OCI-LY1 (cell line): ENCODE results near the gene KRT84.

Experiments used
- EZH2 ChIP-seq: fragments of 200-600 bp; sonication (generic), shearing (Covaris generic); IDR thresholded peaks from 2 replicates; pipeline ENCODE4 v1.8.0; 2017; ENCODE audit warnings: borderline replicate concordance, mixed run types, mild to moderate bottlenecking, antibody characterized with exemption, low read length, moderate library complexity, mixed read lengths
- TF ChIP-seq, protein P1 (sequence below): fragments of 200-600 bp; sonication (generic), shearing (Covaris generic); IDR thresholded peaks from 2 replicates; pipeline ENCODE4 v1.5.1; 2017; ENCODE audit warnings: mild to moderate bottlenecking, antibody characterized with exemption, low read length, moderate library complexity, mixed read lengths

DNA sequence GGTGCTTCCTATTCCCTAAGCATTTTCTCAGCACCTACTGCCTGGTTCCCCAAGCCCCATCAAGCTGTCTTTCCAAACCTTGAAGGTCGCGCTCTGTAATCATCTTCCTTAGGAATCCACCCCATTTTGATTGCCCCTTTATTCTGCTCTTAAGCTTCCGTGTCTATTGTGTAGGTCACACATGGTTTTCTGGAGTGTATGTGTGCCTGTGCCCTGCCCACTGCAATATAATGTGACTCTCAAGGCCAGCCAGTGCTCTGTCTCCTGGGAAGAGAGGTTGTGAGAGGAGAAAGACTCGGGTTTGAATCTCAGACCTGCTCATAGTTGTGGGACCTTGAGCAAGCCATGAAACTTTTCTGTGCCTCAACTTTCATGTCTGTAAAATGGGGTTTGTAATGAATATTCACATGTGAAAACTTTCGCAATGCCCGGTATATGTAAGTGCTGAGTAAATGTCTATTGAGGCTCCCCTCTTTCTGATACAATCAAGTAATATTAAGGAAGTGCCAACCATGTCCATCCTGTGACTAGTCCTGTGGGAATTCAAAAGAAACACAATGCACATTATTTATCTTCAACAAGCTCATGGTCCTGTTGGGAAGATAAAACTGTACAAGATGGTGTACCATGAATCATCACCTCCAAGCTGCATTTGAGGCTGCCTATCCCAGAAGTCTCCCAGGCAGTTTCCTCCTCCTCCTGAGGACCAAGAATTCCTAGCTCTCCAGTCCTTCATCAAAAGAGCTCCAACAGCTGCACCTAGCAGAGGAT, 49.5 kb upstream of the KRT84 start:
- TF ChIP-seq, protein P1, sequence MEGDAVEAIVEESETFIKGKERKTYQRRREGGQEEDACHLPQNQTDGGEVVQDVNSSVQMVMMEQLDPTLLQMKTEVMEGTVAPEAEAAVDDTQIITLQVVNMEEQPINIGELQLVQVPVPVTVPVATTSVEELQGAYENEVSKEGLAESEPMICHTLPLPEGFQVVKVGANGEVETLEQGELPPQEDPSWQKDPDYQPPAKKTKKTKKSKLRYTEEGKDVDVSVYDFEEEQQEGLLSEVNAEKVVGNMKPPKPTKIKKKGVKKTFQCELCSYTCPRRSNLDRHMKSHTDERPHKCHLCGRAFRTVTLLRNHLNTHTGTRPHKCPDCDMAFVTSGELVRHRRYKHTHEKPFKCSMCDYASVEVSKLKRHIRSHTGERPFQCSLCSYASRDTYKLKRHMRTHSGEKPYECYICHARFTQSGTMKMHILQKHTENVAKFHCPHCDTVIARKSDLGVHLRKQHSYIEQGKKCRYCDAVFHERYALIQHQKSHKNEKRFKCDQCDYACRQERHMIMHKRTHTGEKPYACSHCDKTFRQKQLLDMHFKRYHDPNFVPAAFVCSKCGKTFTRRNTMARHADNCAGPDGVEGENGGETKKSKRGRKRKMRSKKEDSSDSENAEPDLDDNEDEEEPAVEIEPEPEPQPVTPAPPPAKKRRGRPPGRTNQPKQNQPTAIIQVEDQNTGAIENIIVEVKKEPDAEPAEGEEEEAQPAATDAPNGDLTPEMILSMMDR, result no peak
- no peak for TF ChIP-seq EZH2
